ENCODE results near the gene ACOT7.
A peak's percentile ranks its signal among the peaks of the same experiment; 100 is the strongest.

The ACOT7 gene

DNA sequence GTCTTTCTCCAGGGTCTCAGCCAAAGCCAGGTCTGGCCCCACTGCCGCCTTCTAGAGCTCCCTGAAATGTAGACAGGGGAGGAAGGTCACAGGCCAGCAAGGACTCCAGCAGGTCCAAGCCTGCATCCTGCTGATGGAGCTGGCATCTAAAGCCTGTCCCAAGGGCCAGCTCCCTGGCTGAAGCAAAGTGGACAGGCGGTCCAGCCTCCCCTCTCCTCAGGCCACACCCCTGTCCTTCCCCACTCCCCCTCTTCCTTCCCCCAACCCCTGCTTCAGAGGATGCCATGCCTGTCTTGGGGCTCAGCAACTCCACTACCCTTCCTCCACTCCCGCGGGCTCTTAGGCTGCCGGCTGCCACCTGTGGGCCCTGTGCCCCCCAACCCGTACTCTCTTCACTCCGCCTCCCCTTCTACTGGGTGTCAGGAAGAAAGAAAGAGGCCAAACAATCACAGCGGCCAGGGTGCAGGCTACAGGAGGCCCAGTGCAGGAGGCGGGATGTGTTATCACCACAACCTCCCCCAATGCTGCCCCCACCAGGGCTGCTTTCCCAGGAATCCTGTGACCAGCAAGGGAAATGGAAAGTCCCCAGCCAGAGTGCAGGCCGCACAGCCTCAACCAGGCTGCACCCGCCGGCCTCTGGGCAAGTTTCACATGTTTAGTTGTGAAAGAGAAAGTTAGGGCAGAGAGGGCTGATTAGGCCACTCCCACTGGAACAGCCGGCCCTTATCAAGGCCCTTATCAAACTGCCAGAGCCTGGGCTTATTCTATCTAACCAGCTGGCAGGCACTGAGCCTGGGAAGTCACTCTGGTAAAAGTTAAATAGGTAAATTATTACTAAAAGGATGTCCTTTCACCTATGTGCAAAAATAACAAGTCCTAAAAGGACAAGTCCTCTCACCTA, 34.1 kb downstream of the ACOT7 start:
- no peaks in the 10 kb centered on the region for H3K9me2 ChIP-seq (replicated peaks; ENCODE audit: insufficient read depth, low read length)
- peak overlapping the region; percentile 60 for H3K4me2 ChIP-seq (ENCODE audit: low read depth, low read length)
- H2AFZ ChIP-seq (ENCODE audit: low read length): peak overlapping the region; percentile 25
- H3K9ac ChIP-seq (ENCODE audit: low read length): peak overlapping the region; percentile 17; the same call in 1 of the 2 replicates
- no peaks in the 10 kb centered on the region for H3K36me3 ChIP-seq (replicated peaks; ENCODE audit: insufficient read depth, low read length)
- peak overlapping the region; percentile 25; the same call in 1 of the 2 replicates for H3K27ac ChIP-seq (ENCODE audit: low read length)
- H4K20me1 ChIP-seq (ENCODE audit: insufficient read depth, low read length): no peaks in the 10 kb centered on the region
- peaks cover 44% of the 10 kb centered on the region for H3K79me2 ChIP-seq (ENCODE audit: low read length)
- H3K4me3 ChIP-seq (ENCODE audit: low read length): peak overlapping the region; percentile 12; the same call in 1 of the 2 replicates
- H3K4me1 ChIP-seq (ENCODE audit: low read length): peaks cover 14% of the 10 kb centered on the region
- 0 out of 2 replicates have a peak, but pooled peaks cover 3% of the 10 kb centered on the region for H3F3A ChIP-seq (ENCODE audit: insufficient read depth, low read length)
- H3K9me3 ChIP-seq (replicated peaks; ENCODE audit: insufficient read depth, low read length): no peaks in the 10 kb centered on the region
- no peaks in the 10 kb centered on the region for H3K27me3 ChIP-seq (replicated peaks; ENCODE audit: insufficient read depth, low read length)
- TF ChIP-seq, protein P1, sequence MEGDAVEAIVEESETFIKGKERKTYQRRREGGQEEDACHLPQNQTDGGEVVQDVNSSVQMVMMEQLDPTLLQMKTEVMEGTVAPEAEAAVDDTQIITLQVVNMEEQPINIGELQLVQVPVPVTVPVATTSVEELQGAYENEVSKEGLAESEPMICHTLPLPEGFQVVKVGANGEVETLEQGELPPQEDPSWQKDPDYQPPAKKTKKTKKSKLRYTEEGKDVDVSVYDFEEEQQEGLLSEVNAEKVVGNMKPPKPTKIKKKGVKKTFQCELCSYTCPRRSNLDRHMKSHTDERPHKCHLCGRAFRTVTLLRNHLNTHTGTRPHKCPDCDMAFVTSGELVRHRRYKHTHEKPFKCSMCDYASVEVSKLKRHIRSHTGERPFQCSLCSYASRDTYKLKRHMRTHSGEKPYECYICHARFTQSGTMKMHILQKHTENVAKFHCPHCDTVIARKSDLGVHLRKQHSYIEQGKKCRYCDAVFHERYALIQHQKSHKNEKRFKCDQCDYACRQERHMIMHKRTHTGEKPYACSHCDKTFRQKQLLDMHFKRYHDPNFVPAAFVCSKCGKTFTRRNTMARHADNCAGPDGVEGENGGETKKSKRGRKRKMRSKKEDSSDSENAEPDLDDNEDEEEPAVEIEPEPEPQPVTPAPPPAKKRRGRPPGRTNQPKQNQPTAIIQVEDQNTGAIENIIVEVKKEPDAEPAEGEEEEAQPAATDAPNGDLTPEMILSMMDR (IDR thresholded peaks at IDR 0.05; ENCODE audit: low read length): no peak
- no peak for TF ChIP-seq EZH2phosphoT487 (IDR thresholded peaks at IDR 0.05; ENCODE audit: low read length)
- no peak for TF ChIP-seq EZH2 (optimal IDR thresholded peaks at IDR 0.05; ENCODE audit: low read depth, low read length)
- peak; percentile 87 for DNase-seq

GRCh38 chr1:6358757-6359201, 34.8 kb downstream of the ACOT7 start:
- Histone ChIP-seq H3K4me1 (ENCODE audit: low read length) (peaks cover 14% of the 10 kb centered on the region), H3K27ac (ENCODE audit: low read length) (no peak overlapping the region), H4K20me1 (ENCODE audit: insufficient read depth, low read length) (no peaks in the 10 kb centered on the region), H3F3A (ENCODE audit: insufficient read depth, low read length) (0 out of 2 replicates have a peak, but pooled peaks cover 3% of the 10 kb centered on the region), H3K4me2 (ENCODE audit: low read depth, low read length) (peak overlapping the region; percentile 60; the same call in 1 of the 2 replicates), H3K9me2 (replicated peaks; ENCODE audit: insufficient read depth, low read length) (no peaks in the 10 kb centered on the region), H3K4me3 (ENCODE audit: low read length) (no peak overlapping the region), H3K36me3 (replicated peaks; ENCODE audit: insufficient read depth, low read length) (no peaks in the 10 kb centered on the region), H2AFZ (ENCODE audit: low read length) (no peak overlapping the region), H3K9me3 (replicated peaks; ENCODE audit: insufficient read depth, low read length) (no peaks in the 10 kb centered on the region), H3K27me3 (replicated peaks; ENCODE audit: insufficient read depth, low read length) (no peaks in the 10 kb centered on the region), H3K79me2 (ENCODE audit: low read length) (peaks cover 44% of the 10 kb centered on the region), H3K9ac (ENCODE audit: low read length) (no peak overlapping the region)
- TF ChIP-seq, protein P1 (IDR thresholded peaks at IDR 0.05; ENCODE audit: low read length): no peak
- TF ChIP-seq EZH2 (optimal IDR thresholded peaks at IDR 0.05; ENCODE audit: low read depth, low read length) (no peak), EZH2phosphoT487 (IDR thresholded peaks at IDR 0.05; ENCODE audit: low read length) (no peak)
- no peak for DNase-seq

DNA sequence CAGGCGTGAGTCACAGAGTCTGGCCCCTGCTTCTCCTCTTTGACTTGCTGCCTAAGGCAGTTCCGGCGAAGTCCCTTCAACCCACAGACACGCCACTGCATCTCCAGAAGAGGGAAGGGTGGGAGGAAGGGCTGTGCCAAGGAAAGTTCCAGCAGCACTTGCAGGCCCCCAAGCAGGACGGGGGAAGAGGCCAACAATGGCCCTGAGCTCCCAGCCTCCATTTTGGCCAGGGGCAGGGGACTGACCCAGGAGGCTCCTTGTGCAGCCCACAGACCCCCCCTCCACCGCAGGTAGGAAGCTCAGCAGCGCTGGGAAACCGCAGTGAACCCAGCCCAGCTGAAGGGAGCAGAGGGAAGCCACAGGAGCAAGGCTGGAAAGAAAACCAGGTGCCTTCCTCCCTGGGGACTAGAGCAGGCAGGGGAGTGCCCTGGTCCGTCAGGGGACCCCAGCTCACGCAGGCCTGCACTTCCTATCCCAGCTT, 35.4 kb downstream of the ACOT7 start:
- H3K4me1 ChIP-seq (ENCODE audit: low read length): peaks cover 14% of the 10 kb centered on the region
- no peaks in the 10 kb centered on the region for H3K9me2 ChIP-seq (replicated peaks; ENCODE audit: insufficient read depth, low read length)
- H4K20me1 ChIP-seq (ENCODE audit: insufficient read depth, low read length): no peaks in the 10 kb centered on the region
- DNase-seq: no peak
- no peaks in the 10 kb centered on the region for H3K27me3 ChIP-seq (replicated peaks; ENCODE audit: insufficient read depth, low read length)
- no peaks in the 10 kb centered on the region for H3K36me3 ChIP-seq (replicated peaks; ENCODE audit: insufficient read depth, low read length)
- TF ChIP-seq EZH2 (optimal IDR thresholded peaks at IDR 0.05; ENCODE audit: low read depth, low read length): no peak
- no peak for TF ChIP-seq EZH2phosphoT487 (IDR thresholded peaks at IDR 0.05; ENCODE audit: low read length)
- TF ChIP-seq, protein P1 (IDR thresholded peaks at IDR 0.05; ENCODE audit: low read length): no peak
- H3K4me3 ChIP-seq (ENCODE audit: low read length): no peak overlapping the region
- H3K9ac ChIP-seq (ENCODE audit: low read length): no peak overlapping the region
- no peak overlapping the region for H2AFZ ChIP-seq (ENCODE audit: low read length)
- no peak overlapping the region for H3K4me2 ChIP-seq (ENCODE audit: low read depth, low read length)
- no peak overlapping the region for H3K27ac ChIP-seq (ENCODE audit: low read length)
- H3K79me2 ChIP-seq (ENCODE audit: low read length): peaks cover 44% of the 10 kb centered on the region
- H3F3A ChIP-seq (ENCODE audit: insufficient read depth, low read length): 0 out of 2 replicates have a peak, but pooled peaks cover 3% of the 10 kb centered on the region
- H3K9me3 ChIP-seq (replicated peaks; ENCODE audit: insufficient read depth, low read length): no peaks in the 10 kb centered on the region
